ENCODE data around the gene TBCE.

Gene TBCE

GRCh38 chr1:235342471-235342870 lies 24.8 kb upstream of the TBCE start:
- Histone ChIP-seq H3K23ac (ENCODE audit: low read length) (no peak overlapping the region), H2BK5ac (ENCODE audit: low read depth, low read length, poor library complexity) (no peak overlapping the region), H3K4me1 (ENCODE audit: control insufficient read depth in 1 of 2, insufficient read depth in 2 of 2, low read length in 2 of 2) (no peaks in the 10 kb centered on the region), H3K9me3 (ENCODE audit: insufficient read depth, low read depth, low read length) (no peaks in the 10 kb centered on the region), H3K36me3 (ENCODE audit: control insufficient read depth in 1 of 2, insufficient read depth in 2 of 2, low read length in 2 of 2) (peaks cover 11 to 19% of the 10 kb centered on the region in 2 experiments), H3K27me3 (ENCODE audit: insufficient read depth, low read length) (no peaks in the 10 kb centered on the region), H3K4me2 (ENCODE audit: low read length) (no peak overlapping the region), H3K4me3 (ENCODE audit: low read depth, low read length) (no peak overlapping the region), H3K14ac (ENCODE audit: low read length) (no peak overlapping the region), H2BK12ac (ENCODE audit: low read length) (no peak overlapping the region), H4K91ac (ENCODE audit: low read depth, low read length) (no peak overlapping the region), H2AK5ac (ENCODE audit: low read length) (no peak overlapping the region), H4K8ac (ENCODE audit: low read depth, low read length) (no peak overlapping the region), H3K79me1 (ENCODE audit: low read length) (no peaks in the 10 kb centered on the region), H3K79me2 (ENCODE audit: control insufficient read depth, insufficient read depth, low read length, poor library complexity) (no peaks in the 10 kb centered on the region), H2BK120ac (ENCODE audit: insufficient read depth, low read length, poor library complexity) (no peak overlapping the region), H3K27ac (ENCODE audit: low read depth, low read length) (no peak overlapping the region), H3K4ac (ENCODE audit: low read depth, low read length) (no peak overlapping the region), H4K12ac (ENCODE audit: low read depth, low read length) (no peak overlapping the region), H3K18ac (ENCODE audit: low read length) (no peak overlapping the region), H3K9ac (ENCODE audit: low read length) (no peak overlapping the region), H2AFZ (ENCODE audit: insufficient read depth, low read length, poor library complexity) (no peak overlapping the region)
- DNase-seq, result no peak
- WGBS (ENCODE audit: extremely low coverage, insufficient coverage, insufficient read length), result no CpG with 5 or more reads among the region's 3 CpGs

GRCh38 chr1:235343726-235344125 lies 23.5 kb upstream of the TBCE start:
- H4K91ac ChIP-seq (ENCODE audit: low read depth, low read length), result no peak overlapping the region
- H2BK5ac ChIP-seq (ENCODE audit: low read depth, low read length, poor library complexity), result no peak overlapping the region
- no peaks in the 10 kb centered on the region for H3K9me3 ChIP-seq (ENCODE audit: insufficient read depth, low read depth, low read length)
- H3K4me2 ChIP-seq (ENCODE audit: low read length), result no peak overlapping the region
- H3K18ac ChIP-seq (ENCODE audit: low read length), result no peak overlapping the region
- H3K79me1 ChIP-seq (ENCODE audit: low read length), result no peaks in the 10 kb centered on the region
- H3K4me3 ChIP-seq (ENCODE audit: low read depth, low read length), result no peak overlapping the region
- no peaks in the 10 kb centered on the region for H3K4me1 ChIP-seq (ENCODE audit: control insufficient read depth in 1 of 2, insufficient read depth in 2 of 2, low read length in 2 of 2)
- no peak overlapping the region for H4K12ac ChIP-seq (ENCODE audit: low read depth, low read length)
- DNase-seq, result no peak
- no peaks in the 10 kb centered on the region for H3K79me2 ChIP-seq (ENCODE audit: control insufficient read depth, insufficient read depth, low read length, poor library complexity)
- H3K4ac ChIP-seq (ENCODE audit: low read depth, low read length), result no peak overlapping the region
- peaks cover 7 to 12% of the 10 kb centered on the region in 2 experiments for H3K36me3 ChIP-seq (ENCODE audit: control insufficient read depth in 1 of 2, insufficient read depth in 2 of 2, low read length in 2 of 2)
- no peak overlapping the region for H2BK120ac ChIP-seq (ENCODE audit: insufficient read depth, low read length, poor library complexity)
- no peak overlapping the region for H2AK5ac ChIP-seq (ENCODE audit: low read length)
- WGBS (ENCODE audit: extremely low coverage, insufficient coverage, insufficient read length), result no CpG with 5 or more reads among the region's 5 CpGs
- no peak overlapping the region for H2BK12ac ChIP-seq (ENCODE audit: low read length)
- H2AFZ ChIP-seq (ENCODE audit: insufficient read depth, low read length, poor library complexity), result no peak overlapping the region
- no peaks in the 10 kb centered on the region for H3K27me3 ChIP-seq (ENCODE audit: insufficient read depth, low read length)
- no peak overlapping the region for H3K14ac ChIP-seq (ENCODE audit: low read length)
- no peak overlapping the region for H4K8ac ChIP-seq (ENCODE audit: low read depth, low read length)
- no peak overlapping the region for H3K9ac ChIP-seq (ENCODE audit: low read length)
- H3K23ac ChIP-seq (ENCODE audit: low read length), result no peak overlapping the region
- H3K27ac ChIP-seq (ENCODE audit: low read depth, low read length), result no peak overlapping the region

GRCh38 chr1:235351441-235351840 lies 15.8 kb upstream of the TBCE start:
- H4K12ac ChIP-seq (ENCODE audit: low read depth, low read length), result no peak overlapping the region
- H3K36me3 ChIP-seq (ENCODE audit: control insufficient read depth in 1 of 2, insufficient read depth in 2 of 2, low read length in 2 of 2), result no peaks in the 10 kb centered on the region
- H3K18ac ChIP-seq (ENCODE audit: low read length), result no peak overlapping the region
- no peak overlapping the region for H3K4me2 ChIP-seq (ENCODE audit: low read length)
- H4K8ac ChIP-seq (ENCODE audit: low read depth, low read length), result no peak overlapping the region
- H3K27me3 ChIP-seq (ENCODE audit: insufficient read depth, low read length), result no peaks in the 10 kb centered on the region
- H3K79me1 ChIP-seq (ENCODE audit: low read length), result no peaks in the 10 kb centered on the region
- no peak overlapping the region for H3K27ac ChIP-seq (ENCODE audit: low read depth, low read length)
- H3K14ac ChIP-seq (ENCODE audit: low read length), result no peak overlapping the region
- H3K4me1 ChIP-seq (ENCODE audit: control insufficient read depth in 1 of 2, insufficient read depth in 2 of 2, low read length in 2 of 2), result no peaks in the 10 kb centered on the region
- no peak for DNase-seq
- H3K4ac ChIP-seq (ENCODE audit: low read depth, low read length), result no peak overlapping the region
- H3K23ac ChIP-seq (ENCODE audit: low read length), result no peak overlapping the region
- no peaks in the 10 kb centered on the region for H3K79me2 ChIP-seq (ENCODE audit: control insufficient read depth, insufficient read depth, low read length, poor library complexity)
- H4K91ac ChIP-seq (ENCODE audit: low read depth, low read length), result no peak overlapping the region
- H2AFZ ChIP-seq (ENCODE audit: insufficient read depth, low read length, poor library complexity), result no peak overlapping the region
- H2BK120ac ChIP-seq (ENCODE audit: insufficient read depth, low read length, poor library complexity), result no peak overlapping the region
- H2BK5ac ChIP-seq (ENCODE audit: low read depth, low read length, poor library complexity), result no peak overlapping the region
- WGBS (ENCODE audit: extremely low coverage, insufficient coverage, insufficient read length), result no CpG with 5 or more reads among the region's 3 CpGs
- no peaks in the 10 kb centered on the region for H3K9me3 ChIP-seq (ENCODE audit: insufficient read depth, low read depth, low read length)
- no peak overlapping the region for H2BK12ac ChIP-seq (ENCODE audit: low read length)
- H3K9ac ChIP-seq (ENCODE audit: low read length), result no peak overlapping the region
- H3K4me3 ChIP-seq (ENCODE audit: low read depth, low read length), result no peak overlapping the region
- H2AK5ac ChIP-seq (ENCODE audit: low read length), result no peak overlapping the region

- H2AFZ ChIP-seq (ENCODE audit: insufficient read depth, low read length, poor library complexity), result no peak overlapping the region
- no peaks in the 10 kb centered on the region for H3K9me3 ChIP-seq (ENCODE audit: insufficient read depth, low read depth, low read length)
- no peak overlapping the region for H3K14ac ChIP-seq (ENCODE audit: low read length)
- no peak overlapping the region for H3K4ac ChIP-seq (ENCODE audit: low read depth, low read length)
- no peaks in the 10 kb centered on the region for H3K79me1 ChIP-seq (ENCODE audit: low read length)
- H3K4me2 ChIP-seq (ENCODE audit: low read length), result no peak overlapping the region
- H3K4me1 ChIP-seq (ENCODE audit: control insufficient read depth in 1 of 2, insufficient read depth in 2 of 2, low read length in 2 of 2), result no peaks in the 10 kb centered on the region
- no peak overlapping the region for H3K4me3 ChIP-seq (ENCODE audit: low read depth, low read length)
- no peak overlapping the region for H4K8ac ChIP-seq (ENCODE audit: low read depth, low read length)
- H2BK12ac ChIP-seq (ENCODE audit: low read length), result no peak overlapping the region
- no peak overlapping the region for H4K12ac ChIP-seq (ENCODE audit: low read depth, low read length)
- no peak overlapping the region for H3K18ac ChIP-seq (ENCODE audit: low read length)
- H3K23ac ChIP-seq (ENCODE audit: low read length), result no peak overlapping the region
- H3K27ac ChIP-seq (ENCODE audit: low read depth, low read length), result no peak overlapping the region
- no peaks in the 10 kb centered on the region for H3K27me3 ChIP-seq (ENCODE audit: insufficient read depth, low read length)
- H3K79me2 ChIP-seq (ENCODE audit: control insufficient read depth, insufficient read depth, low read length, poor library complexity), result no peaks in the 10 kb centered on the region
- no CpG with 5 or more reads among the region's 3 CpGs for WGBS (ENCODE audit: extremely low coverage, insufficient coverage, insufficient read length)
- H3K36me3 ChIP-seq (ENCODE audit: control insufficient read depth in 1 of 2, insufficient read depth in 2 of 2, low read length in 2 of 2), result no peaks in the 10 kb centered on the region
- no peak overlapping the region for H3K9ac ChIP-seq (ENCODE audit: low read length)
- no peak for DNase-seq
- no peak overlapping the region for H4K91ac ChIP-seq (ENCODE audit: low read depth, low read length)
- H2BK120ac ChIP-seq (ENCODE audit: insufficient read depth, low read length, poor library complexity), result no peak overlapping the region
- H2AK5ac ChIP-seq (ENCODE audit: low read length), result no peak overlapping the region
- no peak overlapping the region for H2BK5ac ChIP-seq (ENCODE audit: low read depth, low read length, poor library complexity)
Measured at GRCh38 chr1:235351898-235352297, 15.3 kb upstream of the TBCE start.
